IMR-90 (cell line): ENCODE measurements around the gene OR5AP2. TPM values are rescaled to one million over a fixed set of nuclear protein-coding genes. Genes with fewer than 3 reads are reported as not detected.

Source experiments
- ATAC-seq: fragments of 200-7000 bp; cut with Tn5 transposase; 2 replicates; pipeline ENCODE4 v1.9.1; 2020; ENCODE audit warnings: low read depth, mild to moderate bottlenecking, moderate library complexity
- BruUV-seq: library from RNA; stranded (reverse); fragments of 400-500 nt; replicated peaks from 2 replicates; lab custom pipeline; 2021; lab: Mats Ljungman, UMichigan
- CTCF ChIA-PET: fragments of 300-600 bp; formaldehyde crosslinking; extraction: SDS; loops from one replicate; lab custom pipeline; 2021; ENCODE audit warnings: antibody characterized with exemption; lab: Yijun Ruan, JAX
- POLR2A ChIA-PET: fragments of 300-600 bp; sonication (Branson Sonifier 250); formaldehyde crosslinking; loops from one replicate; lab custom pipeline; 2022; ENCODE audit warnings: antibody characterized with exemption; ENCODE audit not compliant: unreplicated experiment; lab: Charles Lee
- DNase-seq: peaks from one replicate; pipeline ENCODE4 v3.0.0; 2013
- H2AFZ ChIP-seq: replicated peaks from 2 replicates; pipeline ENCODE3; 2013; ENCODE audit warnings: low read length, mild to moderate bottlenecking; ENCODE audit not compliant: poor library complexity
- H2AK5ac ChIP-seq: 2 replicates; pipeline ENCODE4 v1.6.1; 2013; ENCODE audit warnings: low read depth, low read length, inconsistent platforms
- H2AK9ac ChIP-seq: replicated peaks from 2 replicates; pipeline ENCODE3; 2013; ENCODE audit warnings: mild to moderate bottlenecking, low read depth, low read length, moderate library complexity; ENCODE audit not compliant: poor library complexity
- H2BK120ac ChIP-seq: 2 replicates; pipeline ENCODE4 v1.6.1; 2013; ENCODE audit warnings: low read depth, low read length, inconsistent platforms
- H2BK15ac ChIP-seq: 3 replicates; pipeline ENCODE4 v1.6.1; 2013; ENCODE audit warnings: low read depth, low read length, inconsistent platforms
- H2BK20ac ChIP-seq: 2 replicates; pipeline ENCODE4 v1.6.1; 2013; ENCODE audit warnings: low read depth, mild to moderate bottlenecking, inconsistent platforms, low read length, moderate library complexity
- H2BK5ac ChIP-seq: 2 replicates; pipeline ENCODE4 v1.6.1; 2013; ENCODE audit warnings: mild to moderate bottlenecking, low read depth, low read length, inconsistent platforms; ENCODE audit not compliant: poor library complexity, severe bottlenecking
- H3K14ac ChIP-seq: replicated peaks from 2 replicates; pipeline ENCODE4 v1.6.1; 2013; ENCODE audit warnings: low read depth, low read length, inconsistent platforms
- H3K18ac ChIP-seq: 2 replicates; pipeline ENCODE4 v1.6.1; 2013; ENCODE audit warnings: low read depth, low read length, control low read depth
- H3K23ac ChIP-seq: 2 replicates; pipeline ENCODE4 v1.6.1; 2013; ENCODE audit warnings: low read depth, low read length, inconsistent platforms
- H3K27ac ChIP-seq: 2 replicates; pipeline ENCODE4 v1.5.1; 2013; ENCODE audit warnings: mild to moderate bottlenecking, control low read depth, low read length; ENCODE audit not compliant: insufficient read depth
- H3K27me3 ChIP-seq: 2 replicates; pipeline ENCODE4 v1.6.1; 2013; ENCODE audit warnings: low read length; ENCODE audit not compliant: control insufficient read depth, insufficient read depth
- H3K36me3 ChIP-seq: 2 replicates; pipeline ENCODE4 v1.6.1; 2013; ENCODE audit warnings: low read length, mixed read lengths; ENCODE audit not compliant: control insufficient read depth, insufficient read depth
- H3K4ac ChIP-seq: 2 replicates; pipeline ENCODE4 v1.6.1; 2013; ENCODE audit warnings: low read depth, low read length, inconsistent platforms
- H3K4me1 ChIP-seq: 2 replicates; pipeline ENCODE4 v1.6.1; 2013; ENCODE audit warnings: low read length, mixed read lengths; ENCODE audit not compliant: control insufficient read depth, insufficient read depth
- H3K4me2 ChIP-seq: 2 replicates; pipeline ENCODE4 v1.6.1; 2013; ENCODE audit warnings: low read depth, mild to moderate bottlenecking, control low read depth, low read length, moderate library complexity
- H3K4me3 ChIP-seq: 2 replicates; pipeline ENCODE4 v1.5.1; 2013; ENCODE audit warnings: low read depth, mild to moderate bottlenecking, control low read depth, low read length, moderate library complexity; ENCODE audit not compliant: insufficient read depth
- H3K56ac ChIP-seq: 2 replicates; pipeline ENCODE4 v1.6.1; 2013; ENCODE audit warnings: low read length, inconsistent platforms; ENCODE audit not compliant: insufficient read depth; ENCODE audit errors: extremely low read depth
- H3K79me1 ChIP-seq, 2 experiments: 2 replicates each; pipeline ENCODE4 v1.6.1; 2013; ENCODE audit warnings: low read length in 2 of 2, inconsistent platforms in 1 of 2, low read depth in 1 of 2
- H3K9ac ChIP-seq: 2 replicates; pipeline ENCODE4 v1.6.1; 2013; ENCODE audit warnings: low read depth, low read length, control low read depth
- H3K9me1 ChIP-seq: 2 replicates; pipeline ENCODE4 v1.6.1; 2013; ENCODE audit warnings: low read length, inconsistent platforms; ENCODE audit not compliant: insufficient read depth
- H3K9me3 ChIP-seq: 2 replicates; pipeline ENCODE4 v1.6.1; 2013; ENCODE audit warnings: low read length; ENCODE audit not compliant: control insufficient read depth, insufficient read depth
- H4K20me1 ChIP-seq: 2 replicates; pipeline ENCODE4 v1.6.1; 2013; ENCODE audit warnings: low read length, inconsistent platforms; ENCODE audit not compliant: insufficient read depth
- H4K5ac ChIP-seq: 2 replicates; pipeline ENCODE4 v1.6.1; 2013; ENCODE audit warnings: mild to moderate bottlenecking, low read depth, low read length, control low read depth
- H4K8ac ChIP-seq, 2 experiments: 2 replicates each; pipeline ENCODE4 v1.6.1; 2013; ENCODE audit warnings: low read depth in 2 of 2, low read length in 2 of 2, control low read depth in 1 of 2, inconsistent platforms in 1 of 2
- H4K91ac ChIP-seq: 2 replicates; pipeline ENCODE4 v1.6.1; 2013; ENCODE audit warnings: low read depth, low read length, inconsistent platforms; ENCODE audit not compliant: insufficient read depth
- BHLHE40 ChIP-seq: fragments of 150-350 bp; IDR thresholded peaks from 2 replicates; pipeline ENCODE4 v1.6.1; 2016; ENCODE audit warnings: mild to moderate bottlenecking, low read depth, low read length
- CHD1 ChIP-seq: IDR thresholded peaks from 2 replicates; pipeline ENCODE4 v1.6.1; 2012; ENCODE audit warnings: low read depth, low read length, improper control_type of control experiment
- CTCF ChIP-seq: conservative IDR thresholded peaks from 2 replicates; pipeline ENCODE4 v1.5.1; 2012; ENCODE audit warnings: mild to moderate bottlenecking, low read depth, low read length, improper control_type of control experiment
- WGBS, 2 experiments: methylation state at CpG; one replicate each; pipeline versions ENCODE4 v1.1.5 to v1.1.7; 2013; ENCODE audit warnings: missing lambda C conversion rate in 2 of 2; ENCODE audit not compliant: insufficient read length in 1 of 2; ENCODE audit errors: extremely low coverage in 2 of 2; 5-methylcytosine and 5-hydroxymethylcytosine counted together
- dilution Hi-C: fragments of 300-500 bp; cut with HindIII; formaldehyde crosslinking; loops from one replicate; pipeline ENCODE4 v1.14.3; 2018; ENCODE audit warnings: low sequenced_read_pairs; ENCODE audit not compliant: unreplicated experiment
- in situ Hi-C: fragments of 300-500 bp; cut with MboI; formaldehyde crosslinking; loops from 3 replicates; pipeline ENCODE4 v1.14.3; 2019; ENCODE audit warnings: low sequenced_read_pairs, inconsistent platforms, mixed read lengths
- intact Hi-C: fragments of 100-400 bp; cut with micrococcal nuclease; formaldehyde crosslinking; loops from 2 replicates; pipeline ENCODE4 v1.10.0; 2022
- polyA plus RNA-seq, 3 experiments: library from polyadenylated mRNA; depleted of rRNA; stranded (reverse); fragments of >200 nt; gene quantifications; 2 replicates each; pipeline ENCODE4 v1.2.3, GENCODE V29; 2012; ENCODE audit warnings: low replicate concordance in 1 of 3
- total RNA-seq: library from RNA; depleted of rRNA; stranded (reverse); fragments of >200 nt; gene quantifications from 2 replicates; pipeline ENCODE4 v1.2.3, GENCODE V29; 2012

The OR5AP2 gene
- total and polyA plus RNA-seq, 2 of the 4 experiments (the other 2 are of a cell fraction): not detected

DNA sequence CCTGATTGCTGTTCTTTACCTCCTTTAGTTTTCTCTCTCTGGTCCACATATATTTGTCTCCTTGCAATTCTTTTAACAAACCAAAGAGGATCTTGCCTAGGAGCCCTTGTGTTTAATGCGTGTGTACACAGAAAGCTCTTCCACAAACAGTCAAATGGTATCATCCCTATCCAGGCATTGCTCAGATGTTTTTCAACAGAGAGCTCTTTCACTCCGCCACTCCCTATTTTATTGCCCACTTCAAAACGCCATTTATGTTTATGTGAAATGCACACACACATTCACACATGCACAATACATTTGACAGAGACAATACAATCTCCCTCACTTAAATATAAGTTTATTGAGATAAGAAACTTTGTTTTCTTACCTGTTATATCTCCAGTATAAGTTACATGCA lies 4.7 kb downstream of the OR5AP2 start:
- CTCF ChIA-PET: no interaction called here
- Histone ChIP-seq H3K23ac (no peak overlapping the region), H4K8ac (no peak overlapping the region), H3K14ac (no peak overlapping the region), H3K4ac (no peak overlapping the region), H3K27ac (no peak overlapping the region), H3K4me3 (no peak overlapping the region), H2BK5ac (no peak overlapping the region), H3K18ac (no peak overlapping the region), H3K79me1 (no peaks in the 10 kb centered on the region), H2AK9ac (no peak overlapping the region), H4K5ac (no peak overlapping the region), H2BK15ac (no peak overlapping the region), H3K9me3 (peaks cover 3% of the 10 kb centered on the region; the same call in 1 of the 2 replicates), H2BK120ac (no peak overlapping the region), H3K36me3 (no peaks in the 10 kb centered on the region), H2BK20ac (no peak overlapping the region), H3K9ac (no peak overlapping the region), H3K56ac (no peak overlapping the region), H2AFZ (no peak overlapping the region), H3K27me3 (no peaks in the 10 kb centered on the region), H2AK5ac (no peak overlapping the region), H4K20me1 (no peaks in the 10 kb centered on the region), H4K91ac (no peak overlapping the region), H3K4me1 (no peaks in the 10 kb centered on the region), H3K4me2 (no peak overlapping the region), H3K9me1 (no peaks in the 10 kb centered on the region)
- dilution Hi-C loops (no loop called here), in situ Hi-C loops (no loop called here), intact Hi-C loops (no loop called here)
- no CpG with 5 or more reads among the region's 3 CpGs for WGBS, 2 experiments
- ATAC-seq (no peak), DNase-seq (no peak)
- BruUV-seq: no TSS peak
- TF ChIP-seq CHD1 (no peak), BHLHE40 (no peak), CTCF (no peak)
- POLR2A ChIA-PET: no interaction called here
